ENCODE data around the gene NRIP1. TPM values are rescaled to one million over a fixed set of nuclear protein-coding genes. Genes with fewer than 3 reads are reported as not detected.

Gene NRIP1
- total RNA-seq, 1 experiment from 2014 or later = not detected

GRCh38 chr21:14918527-14918926 lies 146.3 kb downstream of the NRIP1 start:
- Histone ChIP-seq H3K4me3 (ENCODE audit: low read length) (no peak overlapping the region), H3K36me3 (ENCODE audit: insufficient read depth, low read length) (no peaks in the 10 kb centered on the region), H3K79me2 (ENCODE audit: low read length) (no peaks in the 10 kb centered on the region), H3K27ac (ENCODE audit: low read length) (no peak overlapping the region), H4K20me1 (ENCODE audit: insufficient read depth, low read depth, low read length) (no peaks in the 10 kb centered on the region), H2AFZ (ENCODE audit: low read length) (no peak overlapping the region), H3K4me1 (ENCODE audit: low read length) (no peaks in the 10 kb centered on the region), H3K9ac (ENCODE audit: low read length) (no peak overlapping the region), H3K9me3 (ENCODE audit: low read length) (peaks cover 27% of the 10 kb centered on the region), H3K9me2 (replicated peaks; ENCODE audit: insufficient read depth, low read length) (no peaks in the 10 kb centered on the region), H3K27me3 (ENCODE audit: low read length) (no peaks in the 10 kb centered on the region), H3K4me2 (ENCODE audit: low read depth, low read length, poor library complexity, severe bottlenecking) (no peak overlapping the region)
- no peak for DNase-seq

GRCh38 chr21:14917762-14918161 lies 147.0 kb downstream of the NRIP1 start:
- H3K79me2 ChIP-seq (ENCODE audit: low read length) = no peaks in the 10 kb centered on the region
- H3K27me3 ChIP-seq (ENCODE audit: low read length) = no peaks in the 10 kb centered on the region
- no peaks in the 10 kb centered on the region for H4K20me1 ChIP-seq (ENCODE audit: insufficient read depth, low read depth, low read length)
- no peaks in the 10 kb centered on the region for H3K36me3 ChIP-seq (ENCODE audit: insufficient read depth, low read length)
- no peak overlapping the region for H2AFZ ChIP-seq (ENCODE audit: low read length)
- H3K9me3 ChIP-seq (ENCODE audit: low read length) = peaks cover 23% of the 10 kb centered on the region
- no peak overlapping the region for H3K4me2 ChIP-seq (ENCODE audit: low read depth, low read length, poor library complexity, severe bottlenecking)
- H3K4me1 ChIP-seq (ENCODE audit: low read length) = no peaks in the 10 kb centered on the region
- no peak overlapping the region for H3K9ac ChIP-seq (ENCODE audit: low read length)
- H3K4me3 ChIP-seq (ENCODE audit: low read length) = no peak overlapping the region
- no peak for DNase-seq
- H3K9me2 ChIP-seq (replicated peaks; ENCODE audit: insufficient read depth, low read length) = no peaks in the 10 kb centered on the region
- no peak overlapping the region for H3K27ac ChIP-seq (ENCODE audit: low read length)

- Histone ChIP-seq H3K36me3 (ENCODE audit: insufficient read depth, low read length) (no peaks in the 10 kb centered on the region), H3K4me1 (ENCODE audit: low read length) (no peaks in the 10 kb centered on the region), H3K9me2 (replicated peaks; ENCODE audit: insufficient read depth, low read length) (no peaks in the 10 kb centered on the region), H3K79me2 (ENCODE audit: low read length) (no peaks in the 10 kb centered on the region), H3K4me3 (ENCODE audit: low read length) (no peak overlapping the region), H3K27ac (ENCODE audit: low read length) (no peak overlapping the region), H3K4me2 (ENCODE audit: low read depth, low read length, poor library complexity, severe bottlenecking) (no peak overlapping the region), H3K9ac (ENCODE audit: low read length) (no peak overlapping the region), H4K20me1 (ENCODE audit: insufficient read depth, low read depth, low read length) (no peaks in the 10 kb centered on the region), H3K9me3 (ENCODE audit: low read length) (peaks cover 25% of the 10 kb centered on the region), H2AFZ (ENCODE audit: low read length) (no peak overlapping the region), H3K27me3 (ENCODE audit: low read length) (no peaks in the 10 kb centered on the region)
- DNase-seq = no peak
These were observed 148.1 kb downstream of the NRIP1 start for GRCh38 chr21:14916676-14917141.

GRCh38 chr21:14913638-14914037 lies 151.2 kb downstream of the NRIP1 start:
- no peak overlapping the region for H3K4me2 ChIP-seq (ENCODE audit: low read depth, low read length, poor library complexity, severe bottlenecking)
- no peak overlapping the region for H3K27ac ChIP-seq (ENCODE audit: low read length)
- no peaks in the 10 kb centered on the region for H3K79me2 ChIP-seq (ENCODE audit: low read length)
- no peaks in the 10 kb centered on the region for H4K20me1 ChIP-seq (ENCODE audit: insufficient read depth, low read depth, low read length)
- no peak overlapping the region for H3K4me3 ChIP-seq (ENCODE audit: low read length)
- no peak overlapping the region for H2AFZ ChIP-seq (ENCODE audit: low read length)
- peaks cover 18% of the 10 kb centered on the region for H3K9me3 ChIP-seq (ENCODE audit: low read length)
- DNase-seq = no peak
- H3K27me3 ChIP-seq (ENCODE audit: low read length) = no peaks in the 10 kb centered on the region
- no peaks in the 10 kb centered on the region for H3K9me2 ChIP-seq (replicated peaks; ENCODE audit: insufficient read depth, low read length)
- no peaks in the 10 kb centered on the region for H3K36me3 ChIP-seq (ENCODE audit: insufficient read depth, low read length)
- H3K9ac ChIP-seq (ENCODE audit: low read length) = no peak overlapping the region
- H3K4me1 ChIP-seq (ENCODE audit: low read length) = no peaks in the 10 kb centered on the region

- H3K4me2 ChIP-seq (ENCODE audit: low read depth, low read length, poor library complexity, severe bottlenecking) = no peak overlapping the region
These were observed 153.4 kb downstream of the NRIP1 start for GRCh38 chr21:14911351-14911750.

More at GRCh38 chr21:14911351-14911750, 153.4 kb downstream of the NRIP1 start:
- Histone ChIP-seq H2AFZ (ENCODE audit: low read length) (no peak overlapping the region), H3K9me2 (replicated peaks; ENCODE audit: insufficient read depth, low read length) (no peaks in the 10 kb centered on the region), H3K4me1 (ENCODE audit: low read length) (no peaks in the 10 kb centered on the region), H3K4me3 (ENCODE audit: low read length) (no peak overlapping the region), H3K27ac (ENCODE audit: low read length) (no peak overlapping the region), H3K79me2 (ENCODE audit: low read length) (no peaks in the 10 kb centered on the region), H4K20me1 (ENCODE audit: insufficient read depth, low read depth, low read length) (no peaks in the 10 kb centered on the region), H3K36me3 (ENCODE audit: insufficient read depth, low read length) (no peaks in the 10 kb centered on the region), H3K9ac (ENCODE audit: low read length) (no peak overlapping the region), H3K27me3 (ENCODE audit: low read length) (no peaks in the 10 kb centered on the region), H3K9me3 (ENCODE audit: low read length) (peaks cover 21% of the 10 kb centered on the region)
- DNase-seq = no peak
